Nephron progenitor cell (in vitro differentiated cells): ENCODE measurements around the gene MRPS30.

Experiments used
- DNase-seq: peaks from one replicate; pipeline ENCODE4 v3.0.0; 2021
- H3K27ac Mint-ChIP-seq: 2 replicates; pipeline ENCODE4 v1.8.0; 2021; ENCODE audit warnings: mild to moderate bottlenecking, moderate library complexity, mixed read lengths
- H3K27me3 Mint-ChIP-seq: 2 replicates; pipeline ENCODE4 v1.8.0; 2021; ENCODE audit warnings: mild to moderate bottlenecking, low read depth, mixed read lengths; ENCODE audit not compliant: poor library complexity
- H3K36me3 Mint-ChIP-seq: 2 replicates; pipeline ENCODE4 v1.8.0; 2021; ENCODE audit warnings: low read depth, mixed read lengths
- H3K4me1 Mint-ChIP-seq: 2 replicates; pipeline ENCODE4 v1.8.0; 2021; ENCODE audit warnings: mixed read lengths
- H3K4me3 Mint-ChIP-seq: 2 replicates; pipeline ENCODE4 v1.8.0; 2021; ENCODE audit warnings: mild to moderate bottlenecking, moderate library complexity, mixed read lengths
- H3K9me3 Mint-ChIP-seq: 2 replicates; pipeline ENCODE4 v1.8.0; 2021; ENCODE audit warnings: mild to moderate bottlenecking, moderate library complexity, mixed read lengths
- TF ChIP-seq, protein P1 (sequence below): fragments of 200-600 bp; sonication (generic); IDR thresholded peaks from 2 replicates; pipeline ENCODE4 v1.5.0; 2021; ENCODE audit warnings: antibody characterized with exemption

MRPS30 gene

DNA sequence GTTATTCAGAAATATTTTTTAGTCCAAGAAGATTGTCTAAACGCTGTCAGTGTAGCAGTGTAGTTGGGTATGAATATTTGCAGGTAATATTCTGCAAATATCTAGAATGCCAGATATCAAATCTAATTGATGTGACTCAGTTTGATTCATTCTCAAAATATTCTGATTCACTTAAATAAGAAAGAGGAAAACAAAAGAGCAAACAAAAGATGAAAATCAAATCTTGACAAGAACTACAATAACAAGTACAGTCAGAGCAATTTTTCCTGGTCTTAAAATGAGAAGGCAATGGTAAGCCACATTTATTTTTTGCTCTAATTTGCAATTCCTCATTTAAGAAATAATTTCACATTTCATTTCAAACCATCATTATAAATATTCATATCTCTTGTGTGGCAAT, 36.0 kb downstream of the MRPS30 start:
- no peak overlapping the region for H3K27ac Mint-ChIP-seq
- no peaks in the 10 kb centered on the region for H3K27me3 Mint-ChIP-seq
- H3K4me1 Mint-ChIP-seq, result no peaks in the 10 kb centered on the region
- peaks cover 6% of the 10 kb centered on the region for H3K9me3 Mint-ChIP-seq
- H3K4me3 Mint-ChIP-seq, result no peak overlapping the region
- TF ChIP-seq, protein P1, sequence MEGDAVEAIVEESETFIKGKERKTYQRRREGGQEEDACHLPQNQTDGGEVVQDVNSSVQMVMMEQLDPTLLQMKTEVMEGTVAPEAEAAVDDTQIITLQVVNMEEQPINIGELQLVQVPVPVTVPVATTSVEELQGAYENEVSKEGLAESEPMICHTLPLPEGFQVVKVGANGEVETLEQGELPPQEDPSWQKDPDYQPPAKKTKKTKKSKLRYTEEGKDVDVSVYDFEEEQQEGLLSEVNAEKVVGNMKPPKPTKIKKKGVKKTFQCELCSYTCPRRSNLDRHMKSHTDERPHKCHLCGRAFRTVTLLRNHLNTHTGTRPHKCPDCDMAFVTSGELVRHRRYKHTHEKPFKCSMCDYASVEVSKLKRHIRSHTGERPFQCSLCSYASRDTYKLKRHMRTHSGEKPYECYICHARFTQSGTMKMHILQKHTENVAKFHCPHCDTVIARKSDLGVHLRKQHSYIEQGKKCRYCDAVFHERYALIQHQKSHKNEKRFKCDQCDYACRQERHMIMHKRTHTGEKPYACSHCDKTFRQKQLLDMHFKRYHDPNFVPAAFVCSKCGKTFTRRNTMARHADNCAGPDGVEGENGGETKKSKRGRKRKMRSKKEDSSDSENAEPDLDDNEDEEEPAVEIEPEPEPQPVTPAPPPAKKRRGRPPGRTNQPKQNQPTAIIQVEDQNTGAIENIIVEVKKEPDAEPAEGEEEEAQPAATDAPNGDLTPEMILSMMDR, result no peak
- peaks cover 6% of the 10 kb centered on the region for H3K36me3 Mint-ChIP-seq
- no peak for DNase-seq

DNA sequence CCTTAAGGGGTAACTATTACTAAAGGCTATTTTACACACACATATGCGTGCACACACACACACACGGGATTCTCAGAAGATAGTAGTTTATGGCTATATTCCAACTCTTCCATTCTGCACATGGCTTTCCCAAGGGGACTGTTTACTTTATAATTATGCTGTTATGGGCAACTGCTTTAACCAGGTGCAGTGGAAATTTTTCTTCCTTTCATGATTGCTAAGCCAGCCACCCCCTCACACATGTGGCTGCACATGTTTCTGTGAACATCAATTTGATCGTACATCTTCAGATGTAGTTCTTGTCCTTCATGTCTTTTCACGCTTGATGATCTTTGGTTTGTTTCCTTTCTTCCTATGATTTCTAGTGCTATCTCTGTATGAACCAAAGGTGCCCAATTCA, 37.0 kb downstream of the MRPS30 start:
- H3K4me1 Mint-ChIP-seq, result no peaks in the 10 kb centered on the region
- H3K9me3 Mint-ChIP-seq, result no peaks in the 10 kb centered on the region
- no peak overlapping the region for H3K27ac Mint-ChIP-seq
- no peak for DNase-seq
- H3K36me3 Mint-ChIP-seq, result no peaks in the 10 kb centered on the region
- no peak overlapping the region for H3K4me3 Mint-ChIP-seq
- no peaks in the 10 kb centered on the region for H3K27me3 Mint-ChIP-seq
- TF ChIP-seq, protein P1, result no peak

DNA sequence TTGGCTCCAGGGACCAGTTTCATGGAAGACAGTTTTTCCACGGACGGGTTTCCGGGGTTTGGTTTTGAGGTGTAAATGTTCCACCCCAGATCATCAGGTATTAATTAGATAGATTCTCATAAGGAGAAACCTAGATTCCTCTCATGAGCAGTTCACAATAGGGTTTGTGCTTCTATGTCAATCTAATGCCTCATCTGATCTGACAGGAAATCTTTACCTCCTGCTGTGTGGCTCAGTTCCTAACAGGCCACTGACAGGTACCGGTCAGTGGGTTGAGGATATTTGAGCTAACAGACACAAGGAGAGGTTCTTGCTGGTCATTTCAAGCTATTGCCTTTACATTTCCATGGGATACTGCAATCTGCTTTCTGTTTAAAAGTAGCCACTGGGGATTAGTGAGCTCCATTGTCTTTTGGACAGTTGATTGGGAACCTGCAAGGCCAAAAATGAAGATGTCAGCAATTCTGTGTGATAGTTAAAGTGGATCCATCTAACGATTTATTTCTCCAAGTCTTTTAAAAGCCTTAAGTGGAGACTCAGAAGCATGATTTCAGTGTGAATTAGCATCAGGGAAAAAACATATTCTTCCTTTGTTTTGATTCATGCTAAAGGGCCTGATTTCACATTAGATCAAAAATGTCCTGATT, 38.6 kb downstream of the MRPS30 start:
- no peak for DNase-seq
- Mint-ChIP-seq H3K4me1 (no peaks in the 10 kb centered on the region), H3K4me3 (no peak overlapping the region), H3K9me3 (no peaks in the 10 kb centered on the region), H3K27me3 (no peaks in the 10 kb centered on the region), H3K27ac (no peak overlapping the region), H3K36me3 (no peaks in the 10 kb centered on the region)
- TF ChIP-seq, protein P1, result no peak

DNA sequence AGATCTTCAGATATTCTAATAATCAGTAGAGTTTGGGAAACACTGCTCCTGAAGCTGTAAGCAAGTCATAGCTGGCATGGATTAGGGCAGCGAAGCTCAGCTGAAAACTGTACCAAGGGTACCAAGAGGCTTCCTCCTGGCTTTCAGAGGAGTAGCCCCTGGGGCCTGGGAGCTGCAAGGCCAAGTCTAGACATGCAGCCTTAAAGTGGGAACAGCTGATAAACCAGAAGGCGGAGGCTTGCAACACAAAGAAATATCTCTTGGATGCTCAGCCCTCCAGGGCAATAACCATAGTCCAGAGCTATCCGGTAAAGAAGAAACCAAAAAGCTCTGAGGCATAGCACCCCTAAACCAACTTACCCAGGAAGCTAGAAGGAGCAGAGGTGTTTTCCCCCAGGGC, 51.5 kb downstream of the MRPS30 start:
- H3K27ac Mint-ChIP-seq, result peak overlapping the region; percentile 39
- H3K4me3 Mint-ChIP-seq, result no peak overlapping the region
- H3K27me3 Mint-ChIP-seq, result no peaks in the 10 kb centered on the region
- H3K9me3 Mint-ChIP-seq, result no peaks in the 10 kb centered on the region
- no peaks in the 10 kb centered on the region for H3K4me1 Mint-ChIP-seq
- DNase-seq, result no peak
- H3K36me3 Mint-ChIP-seq, result no peaks in the 10 kb centered on the region
- TF ChIP-seq, protein P1, result no peak

DNA sequence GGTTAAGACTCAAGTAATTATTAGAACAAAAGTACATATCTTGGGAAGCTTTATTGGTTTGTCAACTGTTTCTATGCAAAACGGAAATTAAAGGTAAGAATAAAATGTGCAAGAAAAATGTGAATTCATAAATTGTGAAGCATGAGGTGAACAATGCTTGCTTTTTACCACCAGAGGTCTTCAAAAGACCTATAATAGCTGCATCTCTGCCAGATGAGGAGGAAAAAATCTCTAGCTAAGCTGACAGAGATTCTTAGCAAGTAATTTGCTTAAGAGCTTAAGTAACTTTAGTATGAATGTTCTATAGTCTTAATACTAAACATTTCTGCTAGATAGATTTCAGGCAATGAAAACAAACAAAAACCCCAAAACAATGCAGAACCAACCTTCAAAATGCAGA, 54.1 kb downstream of the MRPS30 start:
- no peaks in the 10 kb centered on the region for H3K4me1 Mint-ChIP-seq
- H3K36me3 Mint-ChIP-seq, result no peaks in the 10 kb centered on the region
- no peak overlapping the region for H3K4me3 Mint-ChIP-seq
- TF ChIP-seq, protein P1, result no peak
- no peak overlapping the region for H3K27ac Mint-ChIP-seq
- DNase-seq, result no peak
- no peaks in the 10 kb centered on the region for H3K9me3 Mint-ChIP-seq
- H3K27me3 Mint-ChIP-seq, result no peaks in the 10 kb centered on the region
